GM21576 (cell line): ENCODE data around the gene FOXB1.

ENCODE experiments used
- ATAC-seq: cut with Tn5 transposase; IDR thresholded peaks from one replicate; pipeline ENCODE4 v1.9.1; 2021; ENCODE audit warnings: mild to moderate bottlenecking, moderate library complexity; ENCODE audit not compliant: unreplicated experiment

Gene FOXB1

DNA sequence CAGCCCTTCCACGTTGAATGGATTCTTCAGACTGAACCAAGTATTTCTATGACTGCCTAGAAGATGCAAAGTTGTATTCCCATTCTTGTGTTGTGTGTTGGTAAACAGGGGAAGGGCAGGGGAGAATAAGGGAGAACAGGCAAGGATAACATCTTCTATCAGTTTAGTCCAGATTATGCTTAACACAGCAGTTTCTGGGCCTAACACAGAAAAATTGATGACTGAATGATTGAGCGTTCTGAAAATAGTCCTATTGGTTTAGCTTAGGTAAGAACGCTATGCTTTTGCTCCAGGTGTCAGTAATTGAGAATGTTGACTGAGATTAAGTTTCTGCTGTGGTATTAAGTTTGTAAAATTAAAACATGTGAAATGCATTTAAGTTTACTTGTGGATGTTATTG is 8.6 kb downstream of the FOXB1 start:
- ATAC-seq, result no peak

DNA sequence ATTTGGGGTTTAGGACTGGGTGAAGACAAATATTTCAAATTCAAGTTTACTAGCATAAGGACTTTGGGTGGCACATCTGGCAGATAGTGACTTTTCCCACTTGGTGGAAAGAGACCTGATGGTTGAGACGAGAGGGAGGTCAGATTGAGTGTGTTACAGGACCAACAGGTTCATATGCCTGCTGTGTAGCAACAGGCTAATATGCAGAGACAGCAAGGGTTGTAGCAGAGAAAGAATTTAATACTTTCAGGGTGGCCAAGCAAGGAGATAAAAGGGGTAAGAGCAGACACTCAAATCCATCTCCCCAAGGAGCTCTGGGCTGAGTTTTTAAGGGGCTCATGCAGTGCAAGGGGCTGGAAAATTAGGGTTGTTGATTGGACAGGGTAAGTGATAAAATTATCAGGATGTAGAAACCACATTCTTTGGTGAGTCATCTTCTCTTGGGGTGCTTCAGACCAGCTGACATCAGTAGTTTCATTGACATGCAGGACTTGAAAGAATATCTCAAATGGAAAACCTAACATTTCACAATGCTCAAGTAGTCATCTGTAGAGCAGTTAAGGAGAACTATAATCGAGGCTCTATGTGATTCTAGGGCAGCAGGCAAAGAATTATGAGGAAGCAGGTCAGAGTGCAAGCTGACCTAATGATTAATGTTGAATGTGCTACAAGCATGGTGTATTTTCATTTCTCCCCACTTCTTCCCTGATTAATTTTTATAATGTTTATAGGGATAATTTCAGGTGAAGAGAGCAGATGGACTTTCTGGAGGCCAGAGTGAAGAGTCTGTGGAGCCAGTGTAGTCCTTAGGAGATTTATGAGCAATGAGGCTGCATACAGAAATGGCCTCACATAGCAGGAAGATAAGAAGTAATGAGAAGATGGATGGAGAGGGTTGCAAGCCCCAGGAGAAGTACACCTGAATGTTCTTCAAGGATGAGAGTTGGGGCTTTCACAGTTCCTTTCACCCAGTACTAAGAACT is 13.7 kb downstream of the FOXB1 start:
- ATAC-seq, result no peak

DNA sequence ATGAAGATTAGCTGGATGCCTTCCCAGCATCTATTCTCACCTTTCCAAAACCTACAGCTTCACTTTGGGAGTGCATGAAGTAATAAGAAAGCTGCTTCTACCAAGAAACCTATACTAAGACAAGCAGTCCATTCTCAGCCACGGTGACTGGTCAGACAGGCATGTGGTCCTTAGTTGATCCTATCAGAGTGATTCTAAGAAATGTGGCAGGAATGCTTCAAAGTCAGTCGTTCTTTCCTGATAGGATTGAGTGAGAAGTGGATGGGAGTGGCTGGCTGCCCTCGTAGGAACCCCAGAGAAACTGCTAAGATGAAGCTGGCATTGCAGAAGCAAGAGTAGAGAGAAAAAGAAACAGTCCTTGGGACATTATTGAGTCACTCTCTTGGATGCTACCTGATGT is 16.6 kb downstream of the FOXB1 start:
- ATAC-seq, result no peak

- ATAC-seq, result no peak
Observed at GRCh38 chr15:60021589-60022378, 17.7 kb downstream of the FOXB1 start.

DNA sequence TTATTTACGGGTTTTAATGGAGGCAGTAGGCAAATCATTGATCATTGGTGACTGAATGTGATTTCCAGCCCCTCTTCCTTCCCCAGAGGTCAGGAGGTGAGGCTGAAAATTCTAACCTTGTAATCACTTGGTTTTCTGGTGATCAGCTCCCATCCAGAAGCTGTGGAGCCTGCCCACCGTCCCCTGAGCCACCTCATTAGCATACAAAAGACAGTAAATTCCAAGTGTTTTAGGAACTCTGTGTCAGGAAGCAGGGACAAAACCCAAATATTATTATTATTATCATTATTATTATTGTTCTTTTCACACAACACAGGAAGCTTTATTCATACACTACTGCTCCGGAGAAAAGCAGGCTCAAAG is 18.2 kb downstream of the FOXB1 start:
- no peak for ATAC-seq

DNA sequence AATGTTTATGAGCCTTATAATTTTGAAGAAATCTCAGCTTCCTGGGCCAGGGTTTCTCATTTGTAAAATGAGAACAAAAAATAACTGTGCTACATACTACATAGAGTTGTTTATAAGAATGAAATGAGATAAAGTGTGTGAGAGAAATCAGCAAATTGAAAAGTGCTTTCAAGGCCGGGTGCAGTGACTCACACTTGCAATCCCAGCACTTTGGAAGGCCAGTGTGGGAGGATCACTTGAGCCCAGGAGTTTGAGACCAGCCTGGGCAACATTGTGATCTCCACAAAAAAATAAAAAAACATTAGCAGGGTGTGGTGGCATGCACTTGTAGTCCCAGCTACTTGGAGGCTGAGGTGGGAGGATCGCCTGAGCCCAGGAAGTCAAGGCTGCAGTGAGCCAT is 22.4 kb downstream of the FOXB1 start:
- ATAC-seq, result no peak

GRCh38 chr15:60035344-60035743 is 31.2 kb downstream of the FOXB1 start:
- no peak for ATAC-seq

- no peak for ATAC-seq
Observed at GRCh38 chr15:60039316-60039715, 35.2 kb downstream of the FOXB1 start.

DNA sequence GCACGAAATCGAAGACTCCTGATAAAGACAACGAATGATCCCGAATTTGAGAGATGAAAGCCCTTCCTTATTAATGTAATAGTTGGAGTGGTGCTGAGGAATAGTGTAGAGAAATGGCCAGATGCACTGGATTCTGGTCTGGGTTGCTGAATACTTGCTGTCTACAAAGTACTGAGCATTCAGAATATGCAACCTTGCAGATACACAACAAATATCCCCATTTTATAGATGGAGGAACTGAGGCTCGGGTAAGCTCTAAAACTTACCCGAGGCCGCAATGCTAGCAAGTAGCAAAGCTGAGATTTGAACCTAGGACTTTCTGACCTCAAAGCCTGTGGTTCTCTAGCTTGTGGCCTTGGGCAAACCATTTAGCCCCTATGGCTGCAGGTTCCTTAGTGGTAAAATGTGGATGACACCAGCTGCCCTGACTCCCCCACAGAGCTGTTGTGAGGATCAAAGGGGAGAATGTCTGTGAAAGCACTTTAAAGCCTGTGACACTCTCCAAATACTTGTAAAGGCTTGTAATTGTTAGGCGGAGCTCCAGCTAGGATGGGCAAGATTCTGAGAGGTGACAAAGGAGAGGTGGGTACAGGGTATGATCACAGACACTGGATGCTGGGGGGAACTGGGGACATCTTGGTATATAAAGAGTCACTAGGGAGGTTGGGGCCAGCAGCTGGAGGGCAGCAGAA is 39.8 kb downstream of the FOXB1 start:
- no peak for ATAC-seq

- ATAC-seq, result no peak
Observed at GRCh38 chr15:60044636-60045270, 40.6 kb downstream of the FOXB1 start.

DNA sequence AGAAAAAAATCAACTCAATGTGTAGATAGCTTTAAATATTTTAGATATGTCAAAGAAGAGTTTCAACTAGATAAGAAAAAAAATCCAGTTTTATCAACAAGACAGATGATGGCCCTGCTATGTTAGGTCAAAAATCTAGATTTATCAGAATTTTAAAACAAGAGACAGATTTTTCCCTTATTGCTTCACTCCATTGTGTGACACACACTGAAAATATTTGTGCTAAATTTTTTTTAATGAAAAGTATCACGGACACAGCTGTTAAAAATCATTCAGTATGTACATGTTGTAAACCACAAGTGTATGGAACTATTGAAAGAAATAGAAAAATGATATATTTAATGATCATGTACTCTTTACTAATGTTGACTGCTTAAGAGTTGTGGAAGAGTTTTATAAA is 43.6 kb downstream of the FOXB1 start:
- no peak for ATAC-seq

DNA sequence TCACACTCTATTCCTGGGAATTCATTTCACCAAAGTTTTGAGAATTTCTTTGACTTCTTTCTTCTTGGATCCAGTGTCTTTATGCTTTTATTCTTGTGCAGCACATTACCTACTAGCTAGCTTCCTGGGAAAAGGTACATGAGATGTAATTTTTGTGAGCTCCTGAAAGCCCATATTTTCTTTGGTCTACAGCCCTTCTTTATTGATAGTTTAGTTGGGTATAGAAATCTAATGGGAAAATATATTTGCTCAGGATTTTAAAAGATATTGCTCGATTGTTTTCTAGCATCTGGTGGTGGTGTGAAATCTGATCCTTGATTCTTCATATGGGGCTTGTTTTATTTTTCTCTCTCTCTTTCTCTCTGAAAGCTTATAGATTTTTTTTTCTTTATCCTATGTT is 45.8 kb downstream of the FOXB1 start:
- ATAC-seq, result no peak

DNA sequence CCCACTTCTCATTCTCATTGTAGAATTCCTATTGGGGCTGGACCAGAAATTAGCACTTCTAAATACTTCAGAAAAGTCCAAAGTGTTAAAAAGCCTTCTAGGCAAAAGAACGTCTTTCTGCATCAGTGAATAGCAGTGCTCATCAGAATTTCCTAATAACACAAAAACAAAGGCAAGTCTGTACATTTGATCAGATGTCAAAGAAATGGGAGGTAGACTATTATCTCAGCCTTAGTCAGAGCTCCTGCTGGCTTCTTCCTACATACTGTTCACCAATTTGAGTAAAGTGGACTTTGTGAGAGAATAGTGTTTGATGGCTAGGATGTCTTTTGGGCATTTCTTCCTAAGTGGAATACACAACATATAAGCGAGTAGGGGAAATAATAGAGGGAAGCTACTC is 48.7 kb downstream of the FOXB1 start:
- no peak for ATAC-seq

DNA sequence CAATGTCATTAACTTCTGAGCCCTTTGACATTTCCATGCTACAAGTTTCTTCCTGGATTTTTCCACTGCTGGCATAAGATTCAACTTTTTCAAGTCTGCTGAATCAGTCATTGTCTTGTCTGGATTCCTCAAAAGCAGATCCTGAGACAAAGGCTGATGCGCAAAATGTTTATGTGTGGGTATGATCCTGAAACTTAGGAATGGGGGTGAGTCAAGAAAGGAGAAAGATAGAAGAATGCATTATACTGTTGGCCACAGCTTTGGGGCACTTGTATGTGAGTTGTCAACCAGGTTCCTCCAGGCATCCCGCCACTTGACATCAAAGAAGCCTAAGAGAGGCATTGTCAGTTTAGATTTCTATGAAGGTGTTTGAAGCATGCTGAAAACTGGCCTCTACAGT is 50.4 kb downstream of the FOXB1 start:
- no peak for ATAC-seq
